ENCODE measurements around the gene RAB6A.
"Not testable (repeated sequence)": the region's sequence is repeated elsewhere in the genome, so short reads cannot be mapped to it uniquely, and the experiment has no call there.

RAB6A gene

GRCh38 chr11:73785467-73785866 is 24.6 kb upstream of the RAB6A start:
- not testable (repeated sequence) for DNase-seq (ENCODE audit: low spot score in 2 of 2); H3K4me3 Mint-ChIP-seq; H3K27ac Mint-ChIP-seq (ENCODE audit: low read depth); ATAC-seq (replicated peaks; ENCODE audit: extremely low read depth, poor library complexity, severe bottlenecking); H3K9me3 Mint-ChIP-seq; H3K36me3 Mint-ChIP-seq (ENCODE audit: insufficient read depth); H3K27me3 Mint-ChIP-seq
- peaks cover 11% of the 10 kb centered on the region for H3K4me1 Mint-ChIP-seq

GRCh38 chr11:73784734-73785133 is 23.9 kb upstream of the RAB6A start:
- no peak overlapping the region for H3K4me3 Mint-ChIP-seq
- H3K27ac Mint-ChIP-seq (ENCODE audit: low read depth) = no peak overlapping the region
- no peaks in the 10 kb centered on the region for H3K27me3 Mint-ChIP-seq
- peaks cover 7% of the 10 kb centered on the region for H3K36me3 Mint-ChIP-seq (ENCODE audit: insufficient read depth)
- H3K4me1 Mint-ChIP-seq = peaks cover 11% of the 10 kb centered on the region
- DNase-seq (ENCODE audit: low spot score in 2 of 2) = no peak
- no peak for ATAC-seq (replicated peaks; ENCODE audit: extremely low read depth, poor library complexity, severe bottlenecking)
- H3K9me3 Mint-ChIP-seq = no peaks in the 10 kb centered on the region

- ATAC-seq (replicated peaks; ENCODE audit: extremely low read depth, poor library complexity, severe bottlenecking) = no peak
- DNase-seq (ENCODE audit: low spot score in 2 of 2) = no peak
- no peak overlapping the region for H3K4me3 Mint-ChIP-seq
- H3K4me1 Mint-ChIP-seq = peaks cover 13% of the 10 kb centered on the region
- H3K9me3 Mint-ChIP-seq = no peaks in the 10 kb centered on the region
- H3K27ac Mint-ChIP-seq (ENCODE audit: low read depth) = no peak overlapping the region
- H3K36me3 Mint-ChIP-seq (ENCODE audit: insufficient read depth) = peaks cover 9% of the 10 kb centered on the region
- H3K27me3 Mint-ChIP-seq = no peaks in the 10 kb centered on the region
Observed at GRCh38 chr11:73784080-73784634, 23.3 kb upstream of the RAB6A start.

GRCh38 chr11:73783483-73784020 is 22.7 kb upstream of the RAB6A start:
- Mint-ChIP-seq H3K4me3 (no peak overlapping the region), H3K4me1 (peaks cover 19% of the 10 kb centered on the region), H3K27me3 (no peaks in the 10 kb centered on the region), H3K36me3 (ENCODE audit: insufficient read depth) (peaks cover 11% of the 10 kb centered on the region), H3K9me3 (no peaks in the 10 kb centered on the region), H3K27ac (ENCODE audit: low read depth) (no peak overlapping the region)
- DNase-seq (ENCODE audit: low spot score in 2 of 2) (no peak), ATAC-seq (replicated peaks; ENCODE audit: extremely low read depth, poor library complexity, severe bottlenecking) (no peak)

GRCh38 chr11:73781303-73781702 is 20.4 kb upstream of the RAB6A start:
- Mint-ChIP-seq H3K4me1 (peaks cover 11% of the 10 kb centered on the region), H3K36me3 (ENCODE audit: insufficient read depth) (peaks cover 4% of the 10 kb centered on the region), H3K27me3 (no peaks in the 10 kb centered on the region), H3K9me3 (no peaks in the 10 kb centered on the region), H3K27ac (ENCODE audit: low read depth) (no peak overlapping the region), H3K4me3 (no peak overlapping the region)
- ATAC-seq (replicated peaks; ENCODE audit: extremely low read depth, poor library complexity, severe bottlenecking) = no peak
- no peak for DNase-seq (ENCODE audit: low spot score in 2 of 2)

DNA sequence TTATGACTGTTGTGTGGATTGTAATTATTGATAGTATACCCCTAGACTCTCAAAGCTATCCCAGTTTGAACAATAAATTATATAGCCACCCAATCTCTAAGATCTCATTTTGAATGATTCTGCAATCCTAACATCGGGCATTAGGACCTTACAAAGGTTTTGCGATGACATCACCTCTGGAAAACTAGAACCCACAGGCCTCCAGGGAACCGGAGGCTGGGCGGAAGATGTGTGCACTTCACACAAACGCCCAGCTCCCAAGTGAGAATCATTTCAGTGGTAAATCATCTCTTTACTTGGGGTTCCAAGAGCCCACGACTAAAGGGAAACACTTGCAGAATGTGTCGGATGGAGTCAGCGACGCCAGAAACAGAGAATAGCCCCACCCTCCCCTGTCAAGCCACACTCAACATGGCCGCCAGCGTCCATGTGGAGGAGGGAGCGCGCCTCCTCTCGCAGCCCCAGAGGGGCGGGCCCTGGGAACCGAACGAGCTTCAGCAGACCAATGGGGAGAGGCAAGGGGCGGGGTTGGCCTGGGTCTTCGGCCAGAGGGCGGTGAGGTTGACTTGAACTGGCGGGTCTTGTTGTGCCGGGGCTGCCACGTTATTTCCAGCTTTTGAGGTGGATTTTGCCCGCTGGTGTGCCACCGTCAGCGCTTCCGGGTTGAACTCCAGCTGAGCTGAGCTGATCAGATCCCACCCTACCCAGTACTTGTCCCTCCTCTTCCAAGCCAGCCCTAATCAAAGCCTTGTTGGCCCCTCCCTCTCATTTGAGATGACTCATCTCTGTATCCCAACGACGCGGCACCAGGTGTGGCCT is 18.4 kb upstream of the RAB6A start:
- peaks cover 11% of the 10 kb centered on the region for H3K4me1 Mint-ChIP-seq
- peak overlapping the region; percentile 87 for H3K4me3 Mint-ChIP-seq
- peaks cover 4% of the 10 kb centered on the region for H3K36me3 Mint-ChIP-seq (ENCODE audit: insufficient read depth)
- peak; percentile 99 for ATAC-seq (replicated peaks; ENCODE audit: extremely low read depth, poor library complexity, severe bottlenecking)
- peak; percentile 93 to 95 for DNase-seq (ENCODE audit: low spot score in 2 of 2)
- no peaks in the 10 kb centered on the region for H3K9me3 Mint-ChIP-seq
- peak overlapping the region; percentile 95 for H3K27ac Mint-ChIP-seq (ENCODE audit: low read depth)
- no peaks in the 10 kb centered on the region for H3K27me3 Mint-ChIP-seq

- not testable (repeated sequence) for H3K36me3 Mint-ChIP-seq (ENCODE audit: insufficient read depth); DNase-seq (ENCODE audit: low spot score in 2 of 2); H3K4me3 Mint-ChIP-seq; H3K4me1 Mint-ChIP-seq; ATAC-seq (replicated peaks; ENCODE audit: extremely low read depth, poor library complexity, severe bottlenecking); H3K27ac Mint-ChIP-seq (ENCODE audit: low read depth); H3K9me3 Mint-ChIP-seq
- H3K27me3 Mint-ChIP-seq = peaks cover 20% of the 10 kb centered on the region
Observed at GRCh38 chr11:73770811-73771210, 9.9 kb upstream of the RAB6A start.

GRCh38 chr11:73766763-73767162 is 5.9 kb upstream of the RAB6A start:
- H3K9me3 Mint-ChIP-seq = no peaks in the 10 kb centered on the region
- H3K4me3 Mint-ChIP-seq = no peak overlapping the region
- H3K36me3 Mint-ChIP-seq (ENCODE audit: insufficient read depth) = peaks cover 6% of the 10 kb centered on the region
- H3K4me1 Mint-ChIP-seq = no peaks in the 10 kb centered on the region
- no peak for DNase-seq (ENCODE audit: low spot score in 2 of 2)
- no peak for ATAC-seq (replicated peaks; ENCODE audit: extremely low read depth, poor library complexity, severe bottlenecking)
- peaks cover 21% of the 10 kb centered on the region for H3K27me3 Mint-ChIP-seq
- no peak overlapping the region for H3K27ac Mint-ChIP-seq (ENCODE audit: low read depth)

DNA sequence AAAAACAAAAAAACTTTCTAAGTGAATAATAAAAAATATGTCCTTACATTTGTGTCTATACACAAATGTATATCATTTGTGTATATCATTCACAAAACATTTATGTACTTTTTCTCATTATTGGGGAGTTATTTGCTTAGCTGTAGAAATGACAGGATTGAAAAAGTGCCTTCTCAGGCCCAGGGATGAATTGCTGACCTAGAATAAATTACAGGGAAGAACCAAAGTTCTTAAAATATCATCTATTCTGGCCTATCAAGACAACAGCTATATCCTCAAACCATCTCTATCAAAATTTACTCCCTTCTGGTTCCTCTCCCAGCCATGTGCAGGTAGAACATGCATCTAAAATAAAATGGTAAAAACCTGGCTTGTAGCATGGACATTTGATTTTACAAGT is 1.9 kb upstream of the RAB6A start:
- H3K36me3 Mint-ChIP-seq (ENCODE audit: insufficient read depth) = peaks cover 12% of the 10 kb centered on the region
- peaks cover 20% of the 10 kb centered on the region for H3K27me3 Mint-ChIP-seq
- H3K9me3 Mint-ChIP-seq = no peaks in the 10 kb centered on the region
- no peak overlapping the region for H3K27ac Mint-ChIP-seq (ENCODE audit: low read depth)
- no peak overlapping the region for H3K4me3 Mint-ChIP-seq
- peaks cover 31% of the 10 kb centered on the region for H3K4me1 Mint-ChIP-seq
- ATAC-seq (replicated peaks; ENCODE audit: extremely low read depth, poor library complexity, severe bottlenecking) (no peak), DNase-seq (ENCODE audit: low spot score in 2 of 2) (no peak)

GRCh38 chr11:73761403-73761945 is 600 bp upstream of the RAB6A start:
- Mint-ChIP-seq H3K36me3 (ENCODE audit: insufficient read depth) (peaks cover 12% of the 10 kb centered on the region), H3K27me3 (peaks cover 8% of the 10 kb centered on the region), H3K27ac (ENCODE audit: low read depth) (peak overlapping the region; percentile 92), H3K9me3 (no peaks in the 10 kb centered on the region), H3K4me1 (peaks cover 34% of the 10 kb centered on the region), H3K4me3 (peak overlapping the region; percentile 92)
- peak; percentile 11 for ATAC-seq (replicated peaks; ENCODE audit: extremely low read depth, poor library complexity, severe bottlenecking)
- no peak for DNase-seq (ENCODE audit: low spot score in 2 of 2)

DNA sequence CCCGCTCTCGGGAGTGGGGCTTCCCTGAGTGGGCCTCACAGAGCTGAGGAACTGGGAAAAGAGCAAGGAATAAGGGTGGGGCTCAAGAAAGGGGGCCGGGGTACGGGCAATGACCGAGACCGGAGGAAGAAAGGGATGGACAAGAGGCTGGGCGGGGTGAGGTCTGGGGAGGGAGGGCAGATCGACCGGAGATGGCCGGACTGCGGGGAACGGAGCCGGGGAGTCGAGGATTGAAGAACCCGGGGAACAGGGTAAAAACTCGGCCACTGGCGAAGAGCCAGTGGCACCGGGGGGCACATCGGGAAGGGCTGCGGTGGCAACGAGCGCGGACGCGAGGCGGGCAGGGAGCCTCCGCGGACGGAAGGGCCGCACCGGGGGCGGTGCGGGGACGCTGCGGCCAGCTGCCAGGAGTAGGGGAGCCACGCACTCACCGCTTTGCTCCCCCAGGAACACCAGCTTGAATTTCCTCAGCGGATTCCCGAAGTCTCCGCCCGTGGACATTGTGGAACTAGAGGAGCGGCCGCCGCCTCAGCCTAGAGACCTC is 667 bp downstream of the RAB6A start:
- no peak for ATAC-seq (replicated peaks; ENCODE audit: extremely low read depth, poor library complexity, severe bottlenecking)
- Mint-ChIP-seq H3K36me3 (ENCODE audit: insufficient read depth) (peaks cover 12% of the 10 kb centered on the region), H3K4me3 (peak overlapping the region; percentile 92), H3K9me3 (no peaks in the 10 kb centered on the region), H3K27me3 (no peaks in the 10 kb centered on the region), H3K4me1 (peaks cover 39% of the 10 kb centered on the region), H3K27ac (ENCODE audit: low read depth) (peak overlapping the region; percentile 92)
- no peak for DNase-seq (ENCODE audit: low spot score in 2 of 2)

DNA sequence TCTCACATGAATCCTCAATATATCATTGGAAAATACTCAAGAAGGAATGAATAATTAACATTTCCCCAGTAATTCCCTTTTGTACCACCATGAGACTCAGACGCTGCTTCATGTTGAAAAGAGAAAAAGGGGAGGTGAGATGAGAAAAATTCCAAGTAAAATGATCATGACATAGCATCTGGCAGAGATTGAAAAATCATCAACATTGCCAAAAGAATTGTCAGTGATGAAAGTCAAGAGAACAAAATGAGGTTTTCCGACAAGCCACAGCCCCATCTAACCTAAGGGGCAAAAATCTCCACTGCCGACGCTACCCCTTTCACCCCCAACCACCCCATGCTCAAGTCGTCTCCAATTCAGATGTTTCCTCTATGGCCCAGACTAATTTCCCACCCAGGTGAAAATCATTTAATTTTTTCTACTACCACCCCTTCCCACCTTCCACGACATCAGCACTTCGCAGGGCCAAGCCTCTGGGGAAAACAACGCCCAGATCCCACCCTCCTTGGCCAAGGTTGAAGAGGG is 1.2 kb downstream of the RAB6A start:
- Mint-ChIP-seq H3K27me3 (no peaks in the 10 kb centered on the region), H3K36me3 (ENCODE audit: insufficient read depth) (peaks cover 10% of the 10 kb centered on the region), H3K27ac (ENCODE audit: low read depth) (peak overlapping the region; percentile 92), H3K4me3 (peak overlapping the region; percentile 92), H3K9me3 (no peaks in the 10 kb centered on the region), H3K4me1 (peaks cover 39% of the 10 kb centered on the region)
- DNase-seq (ENCODE audit: low spot score in 2 of 2) (no peak), ATAC-seq (replicated peaks; ENCODE audit: extremely low read depth, poor library complexity, severe bottlenecking) (no peak)

All from central memory CD8-positive, alpha-beta T cell (primary cell).